ENCODE measurements around the gene TECPR2.
A peak's percentile ranks its signal among the peaks of the same experiment; 100 is the strongest.
"Not testable (repeated sequence)": the region's sequence is repeated elsewhere in the genome, so short reads cannot be mapped to it uniquely, and the experiment has no call there.

The TECPR2 gene

GRCh38 chr14:102335163-102335562, 27.6 kb upstream of the TECPR2 start:
- DNase-seq = no peak

DNA sequence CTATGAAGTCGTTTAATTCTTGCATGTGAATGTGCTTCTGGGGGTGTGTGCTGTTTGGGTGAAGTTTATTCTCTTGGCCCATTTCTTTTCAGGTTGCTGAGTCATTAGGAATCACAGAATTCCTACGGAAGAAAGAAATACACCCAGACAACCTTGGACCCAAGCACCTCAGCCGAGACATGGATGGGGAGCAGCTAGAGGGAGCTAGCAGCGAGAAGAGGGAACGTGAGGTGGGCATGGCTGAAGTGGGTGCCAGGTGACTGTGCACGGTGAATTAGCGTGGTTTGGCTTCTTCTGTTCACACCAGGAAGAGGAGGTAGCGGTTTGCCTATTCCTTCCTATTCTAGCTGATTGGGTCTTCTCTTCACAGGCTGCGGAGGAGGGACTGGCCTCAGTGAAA, 24.0 kb upstream of the TECPR2 start:
- DNase-seq = no peak

- no peak for DNase-seq
These were observed 21.2 kb upstream of the TECPR2 start for GRCh38 chr14:102341566-102341965.

- DNase-seq = no peak
These were observed 20.5 kb upstream of the TECPR2 start for GRCh38 chr14:102342238-102342637.

DNA sequence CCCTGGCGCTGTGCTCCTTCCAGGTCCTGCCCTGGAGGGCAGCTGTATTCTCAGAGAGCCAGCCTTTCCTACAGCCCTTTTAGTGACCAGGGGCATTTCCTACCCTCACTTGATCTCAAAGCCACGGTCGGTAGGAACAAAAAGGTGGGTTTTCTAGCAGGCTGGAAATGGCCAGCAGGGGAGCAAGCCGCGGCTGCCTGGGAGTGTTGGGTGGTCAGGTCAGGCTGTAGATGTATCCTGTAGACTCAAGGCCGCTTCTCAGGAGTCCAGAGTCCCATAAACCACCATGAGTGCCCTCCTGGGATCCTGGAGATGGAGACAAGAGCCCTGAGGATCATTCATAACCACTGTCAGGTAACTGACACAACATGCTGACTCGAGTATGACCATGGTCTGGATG, 18.7 kb upstream of the TECPR2 start:
- no peak for DNase-seq

DNA sequence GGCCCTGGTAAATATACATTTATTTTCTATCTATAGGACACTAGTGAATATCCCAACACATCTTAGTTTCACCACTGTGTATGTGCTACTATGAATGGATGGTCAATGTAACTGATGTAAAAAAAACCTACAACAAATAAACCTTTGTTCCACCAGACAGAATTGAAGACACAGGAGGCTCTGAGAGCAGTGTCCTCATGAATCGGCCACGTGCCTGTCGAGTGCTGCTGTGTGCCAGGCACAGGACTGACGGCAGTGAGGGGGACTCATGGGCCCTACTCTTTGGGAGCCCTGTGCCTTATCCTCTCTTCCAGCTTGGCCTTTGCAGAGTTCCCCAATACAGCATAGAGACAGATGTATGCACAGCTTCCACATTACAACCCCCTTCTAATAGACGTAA, 18.3 kb upstream of the TECPR2 start:
- DNase-seq = no peak

- DNase-seq = no peak
These were observed 17.5 kb upstream of the TECPR2 start for GRCh38 chr14:102345232-102345631.

DNA sequence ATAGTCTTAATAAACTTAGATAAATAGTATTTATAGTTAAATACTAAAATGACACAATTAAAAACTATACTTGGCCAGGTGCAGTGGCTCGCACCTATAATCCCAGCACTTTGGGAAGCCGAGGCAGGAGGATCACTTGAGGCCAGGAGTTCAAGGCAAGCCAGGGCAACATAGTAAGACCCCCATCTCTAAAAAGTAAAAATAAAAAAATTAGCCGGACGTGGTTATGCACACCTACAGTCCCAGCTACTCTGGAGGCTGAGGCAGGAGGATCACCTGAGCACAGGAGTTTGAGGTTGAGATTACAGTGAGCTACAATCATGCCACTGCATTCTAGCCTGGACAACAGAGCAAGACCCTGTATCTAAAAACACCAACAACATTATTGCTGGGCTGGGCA, 16.1 kb upstream of the TECPR2 start:
- DNase-seq = no peak

GRCh38 chr14:102348376-102348775, 14.4 kb upstream of the TECPR2 start:
- DNase-seq = no peak

DNA sequence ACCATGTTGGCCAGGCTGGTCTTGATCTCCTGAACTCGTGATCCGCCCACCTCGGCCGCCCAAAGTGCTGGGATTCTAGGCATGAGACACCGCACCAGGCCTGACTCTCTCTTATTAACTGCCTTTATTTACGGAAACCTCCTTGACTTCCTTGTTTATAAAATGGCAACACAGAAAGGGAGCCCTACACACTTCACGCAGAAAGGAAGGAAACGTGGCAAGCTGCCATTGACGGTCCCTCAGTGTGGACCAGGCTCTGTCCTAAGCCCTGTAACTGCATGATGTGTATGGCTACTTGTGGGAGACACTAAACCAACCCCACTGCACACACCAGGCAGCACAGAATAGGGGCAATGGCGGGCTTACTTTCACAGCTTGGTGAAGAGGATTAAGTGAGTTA, 11.7 kb upstream of the TECPR2 start:
- no peak for DNase-seq

GRCh38 chr14:102351593-102351992, 11.1 kb upstream of the TECPR2 start:
- not testable (repeated sequence) for DNase-seq

- DNase-seq = no peak
These were observed 10.5 kb upstream of the TECPR2 start for GRCh38 chr14:102352213-102352612.

DNA sequence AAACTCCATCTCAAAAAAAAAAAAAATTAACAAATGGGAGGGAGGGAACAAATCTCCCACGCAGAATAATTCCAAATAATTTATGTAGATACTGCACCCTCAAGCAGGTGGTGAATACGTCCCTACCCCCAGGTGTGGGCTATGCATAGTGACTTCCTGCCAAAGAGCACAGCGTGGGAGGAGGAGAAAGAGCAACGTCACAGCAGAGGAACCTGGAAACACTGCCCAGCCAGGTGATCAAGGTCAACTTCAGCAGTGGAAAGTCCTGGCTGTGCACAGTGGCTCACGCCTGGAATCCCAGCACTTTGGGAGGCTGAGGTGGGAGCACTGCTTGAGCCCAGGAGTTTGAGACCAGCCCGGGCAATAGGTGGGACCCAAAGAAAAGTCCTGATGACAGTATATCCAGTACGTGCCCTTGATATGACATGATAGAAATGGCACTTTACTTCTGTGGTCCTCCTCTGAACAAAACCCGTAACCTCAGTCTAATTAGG, 9.6 kb upstream of the TECPR2 start:
- no peak for DNase-seq

- DNase-seq = no peak
These were observed 6.5 kb upstream of the TECPR2 start for GRCh38 chr14:102356280-102356679.

DNA sequence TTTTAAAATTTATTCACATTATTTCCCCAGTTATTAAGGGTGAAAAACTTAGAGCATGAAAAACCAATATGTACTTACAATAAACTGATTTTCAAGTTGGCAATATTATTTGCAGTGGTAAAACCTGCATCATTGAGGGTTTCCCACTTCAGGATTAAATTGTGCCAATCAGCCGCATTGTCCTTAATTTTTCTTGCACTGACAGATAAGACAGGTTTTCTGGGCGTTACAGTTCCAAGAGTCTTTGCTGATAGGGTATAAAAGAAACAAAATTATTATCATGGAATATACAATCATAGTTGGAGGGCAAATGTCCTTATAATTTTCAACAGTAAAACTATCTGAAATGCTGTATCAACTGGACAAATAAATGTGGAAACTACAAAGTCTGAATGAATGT, 3.4 kb upstream of the TECPR2 start:
- no peak for DNase-seq

DNA sequence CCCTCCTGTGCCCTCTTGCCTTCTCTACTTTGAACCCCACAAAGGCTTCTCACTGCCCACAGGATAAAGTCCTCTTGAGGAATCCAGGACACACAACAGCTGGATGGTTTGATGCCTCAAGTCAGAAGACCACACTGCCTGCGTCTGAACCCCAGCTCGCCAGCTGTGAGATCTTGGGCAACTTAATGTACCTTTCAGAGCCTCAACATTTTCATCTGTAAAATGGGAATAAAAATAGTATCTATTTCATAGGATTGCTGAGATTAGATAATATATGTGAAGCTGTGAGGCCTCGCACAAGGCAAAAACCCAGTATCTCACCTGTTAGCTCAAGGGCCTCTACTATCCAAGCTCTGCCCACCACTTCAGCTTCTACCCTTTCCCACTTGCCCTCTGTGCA, 2.4 kb upstream of the TECPR2 start:
- no peak for DNase-seq

DNA sequence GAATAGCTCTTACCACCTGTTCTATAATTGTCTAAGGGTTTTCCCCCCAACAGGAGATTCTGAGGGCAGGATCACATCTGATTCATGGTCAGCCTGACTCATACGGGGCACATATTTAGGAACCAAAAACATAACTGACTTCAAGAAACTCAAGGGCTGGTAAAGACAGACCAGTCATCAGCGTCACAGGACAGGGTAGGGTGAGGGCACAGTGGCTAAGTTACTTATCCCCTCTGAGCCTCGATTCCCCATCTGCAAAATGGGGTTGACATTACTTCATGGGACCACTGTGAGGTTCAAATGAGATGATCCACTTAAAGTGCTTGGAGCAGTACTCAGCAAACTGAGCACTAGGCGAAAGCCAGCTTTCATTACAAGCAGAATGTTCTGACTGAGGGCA, 657 bp upstream of the TECPR2 start:
- DNase-seq = peak; percentile 19

GRCh38 chr14:102363182-102363943, 622 bp downstream of the TECPR2 start:
- peak; percentile 47 for DNase-seq

DNA sequence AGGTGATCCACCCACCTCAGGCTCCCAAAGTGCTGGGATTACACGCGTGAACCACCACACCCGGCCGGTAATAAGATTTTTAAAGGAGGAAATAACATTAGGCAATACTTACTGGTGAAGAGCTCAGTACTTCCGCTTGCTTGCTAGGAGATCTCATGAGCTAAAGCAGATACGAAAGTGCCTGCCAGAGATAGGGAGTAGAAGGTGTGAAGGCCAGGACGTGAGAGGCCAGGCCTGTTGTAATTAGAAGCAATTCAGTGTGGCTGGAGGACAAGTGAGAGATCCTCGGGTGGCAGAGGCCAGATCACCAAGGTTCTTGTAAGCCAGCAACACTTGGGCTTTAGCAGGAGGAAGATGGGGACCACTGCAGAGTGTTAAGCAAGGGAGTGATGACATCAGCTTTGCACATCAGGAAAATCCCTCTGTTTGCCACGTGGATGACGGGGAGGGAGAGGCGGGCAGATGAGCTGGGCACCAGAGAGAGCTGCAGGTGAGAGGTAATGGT, 7.6 kb downstream of the TECPR2 start:
- DNase-seq = peak; percentile 54

DNA sequence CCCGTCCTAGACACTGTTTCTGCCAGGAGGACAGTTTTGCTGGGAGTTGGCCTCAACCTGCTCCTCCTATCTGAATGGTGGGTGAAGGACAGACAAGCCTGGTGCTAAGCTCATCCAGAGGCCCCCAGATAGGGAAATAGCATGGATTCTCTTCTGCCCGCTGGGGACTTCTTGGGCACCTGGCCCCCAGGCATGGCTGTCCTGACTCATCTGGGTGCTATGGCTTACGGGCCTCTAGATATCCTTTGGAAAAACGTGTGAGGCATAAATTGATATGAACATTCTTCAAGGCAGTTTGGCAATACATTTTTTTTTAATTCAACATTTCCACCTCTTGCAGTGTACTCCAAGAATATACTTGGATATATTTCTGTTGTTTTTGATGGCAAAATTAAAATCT, 8.6 kb downstream of the TECPR2 start:
- no peak for DNase-seq

- DNase-seq = no peak
These were observed 10.4 kb downstream of the TECPR2 start for GRCh38 chr14:102373110-102373509.

DNA sequence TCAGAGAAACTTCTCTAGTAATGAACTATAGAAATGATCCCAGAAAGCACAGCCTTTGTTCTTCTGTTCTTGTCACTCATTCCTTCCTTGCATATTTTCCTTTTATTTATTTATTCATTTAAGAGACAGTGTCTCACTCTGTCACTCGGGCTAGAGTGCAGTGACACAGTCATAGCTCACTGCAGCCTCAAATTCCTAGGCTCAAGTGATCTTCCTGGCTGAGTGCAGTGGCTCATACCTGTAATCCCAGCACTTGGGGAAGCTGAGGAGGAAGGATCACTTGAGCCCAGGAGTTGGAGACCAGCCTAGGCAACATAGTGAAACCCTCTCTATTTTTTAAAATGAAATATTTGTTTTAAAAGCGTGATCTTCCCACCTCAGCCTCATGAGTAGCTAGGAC, 11.5 kb downstream of the TECPR2 start:
- no peak for DNase-seq

DNA sequence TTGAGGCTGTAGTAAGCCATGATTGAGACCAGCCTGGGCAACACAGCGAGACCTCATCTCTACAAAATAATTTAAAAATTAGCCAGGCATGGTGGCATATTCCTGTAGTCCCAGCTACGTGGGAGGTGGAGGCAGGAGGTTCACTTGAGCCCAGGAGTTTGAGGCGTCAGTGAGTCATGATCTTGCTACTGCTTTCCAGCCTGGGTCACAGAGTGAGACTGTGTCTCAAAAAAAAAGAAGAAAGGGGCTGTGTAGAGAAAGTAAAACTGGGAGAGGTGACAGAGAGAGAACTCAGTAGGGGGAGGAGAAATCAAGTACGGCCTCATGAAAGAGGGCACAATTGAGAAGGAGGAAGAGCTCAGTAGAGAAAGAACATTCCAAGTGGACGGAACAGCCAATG, 12.4 kb downstream of the TECPR2 start:
- DNase-seq = no peak

GRCh38 chr14:102377696-102378095, 15.0 kb downstream of the TECPR2 start:
- DNase-seq = no peak

- DNase-seq = no peak
These were observed 16.1 kb downstream of the TECPR2 start for GRCh38 chr14:102378830-102379229.
